Measurements from ENCODE around the gene LPIN1.

DNA sequence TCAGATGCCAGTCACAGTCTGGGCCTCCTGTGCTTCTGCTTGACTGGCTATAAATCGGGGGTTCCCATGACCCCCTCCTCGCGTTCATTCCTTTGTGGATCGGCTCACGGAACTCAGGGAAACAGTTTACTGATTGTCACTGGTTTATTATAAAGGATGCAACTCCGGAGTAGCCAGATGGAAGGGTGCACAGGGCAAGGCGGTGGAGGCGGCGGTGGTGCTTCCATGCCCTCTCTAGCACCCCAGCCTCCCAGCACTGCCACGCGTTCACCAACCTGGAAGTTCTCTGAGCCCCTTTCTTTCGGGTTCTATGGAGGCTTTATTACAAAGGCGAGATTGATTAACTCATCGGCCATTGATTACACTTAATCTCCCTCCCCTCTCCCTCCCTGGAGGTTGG, 15.6 kb downstream of the LPIN1 start:
- TF ChIP-seq, protein P1, sequence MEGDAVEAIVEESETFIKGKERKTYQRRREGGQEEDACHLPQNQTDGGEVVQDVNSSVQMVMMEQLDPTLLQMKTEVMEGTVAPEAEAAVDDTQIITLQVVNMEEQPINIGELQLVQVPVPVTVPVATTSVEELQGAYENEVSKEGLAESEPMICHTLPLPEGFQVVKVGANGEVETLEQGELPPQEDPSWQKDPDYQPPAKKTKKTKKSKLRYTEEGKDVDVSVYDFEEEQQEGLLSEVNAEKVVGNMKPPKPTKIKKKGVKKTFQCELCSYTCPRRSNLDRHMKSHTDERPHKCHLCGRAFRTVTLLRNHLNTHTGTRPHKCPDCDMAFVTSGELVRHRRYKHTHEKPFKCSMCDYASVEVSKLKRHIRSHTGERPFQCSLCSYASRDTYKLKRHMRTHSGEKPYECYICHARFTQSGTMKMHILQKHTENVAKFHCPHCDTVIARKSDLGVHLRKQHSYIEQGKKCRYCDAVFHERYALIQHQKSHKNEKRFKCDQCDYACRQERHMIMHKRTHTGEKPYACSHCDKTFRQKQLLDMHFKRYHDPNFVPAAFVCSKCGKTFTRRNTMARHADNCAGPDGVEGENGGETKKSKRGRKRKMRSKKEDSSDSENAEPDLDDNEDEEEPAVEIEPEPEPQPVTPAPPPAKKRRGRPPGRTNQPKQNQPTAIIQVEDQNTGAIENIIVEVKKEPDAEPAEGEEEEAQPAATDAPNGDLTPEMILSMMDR (conservative IDR thresholded peaks at IDR 0.05 in 1 of 2, IDR thresholded peaks at IDR 0.05 in 1 of 2; ENCODE audit: extremely low read depth in 1 of 2, insufficient read depth in 1 of 2, low read depth in 1 of 2, low read length in 2 of 2), result no peak
- TF ChIP-seq EZH2 (IDR thresholded peaks at IDR 0.05; ENCODE audit: borderline replicate concordance, low read length), result no peak

Measured in mammary epithelial cell (primary cell).